Psoas muscle (tissue), 8 donors: ENCODE data around the gene PNPO. TPM values are rescaled to one million over a fixed set of nuclear protein-coding genes. Genes with fewer than 3 reads are reported as not detected.

Source experiments
- ATAC-seq, 4 donors: fragments of 200-7000 bp; cut with Tn5 transposase; one replicate each; pipeline ENCODE4 v1.9.1; 2020; ENCODE audit warnings: moderate library complexity in 3 of 4, mild to moderate bottlenecking in 2 of 4
- DNase-seq, 2 donors: peaks; one replicate each; pipeline ENCODE4 v3.0.0-alpha.2; 2020
- H3K27ac ChIP-seq: fragments of 200-600 bp; one replicate; pipeline ENCODE4 v1.8.0; 2022
- H3K27me3 ChIP-seq, 3 donors: fragments of 200-600 bp in 1 of 3; one replicate each; pipeline versions ENCODE4 v1.6.1 to v1.8.0; 2013 to 2022; ENCODE audit warnings: low read length in 2 of 3, mild to moderate bottlenecking in 2 of 3, moderate library complexity in 1 of 3; ENCODE audit not compliant: insufficient read depth in 3 of 3
- H3K36me3 ChIP-seq, 2 donors: fragments of 200-600 bp in 1 of 2; one replicate each; pipeline versions ENCODE4 v1.6.1 to v1.8.0; 2013 to 2022; ENCODE audit warnings: low read depth in 1 of 2, mild to moderate bottlenecking in 1 of 2, moderate library complexity in 1 of 2; ENCODE audit not compliant: insufficient read depth in 1 of 2
- H3K4me1 ChIP-seq: fragments of 200-600 bp; one replicate; pipeline ENCODE4 v1.8.0; 2022
- H3K4me3 ChIP-seq: fragments of 200-600 bp; one replicate; pipeline ENCODE4 v1.8.0; 2022; ENCODE audit warnings: mild to moderate bottlenecking
- H3K9me3 ChIP-seq: fragments of 200-600 bp; one replicate; pipeline ENCODE4 v1.8.0; 2022
- CTCF ChIP-seq: fragments of 200-600 bp; IDR thresholded peaks from one replicate; pipeline ENCODE4 v1.8.0; 2022; ENCODE audit warnings: antibody characterized with exemption
- WGBS, 3 donors: extraction: QIAGEN DNeasy Blood & Tissue Kit; methylation state at CpG; one replicate each; pipeline versions ENCODE4 v1.1.6 to v1.1.7; 2013; 5-methylcytosine and 5-hydroxymethylcytosine counted together
- intact Hi-C, 2 donors: fragments of 100-400 bp; cut with DNase I; formaldehyde crosslinking; loops; one replicate each; pipeline versions ENCODE4 v1.11.0 to v1.14.2; 2022
- polyA plus RNA-seq, 3 donors: library from polyadenylated mRNA; stranded (reverse); fragments of 200-250 nt; gene quantifications; one replicate each; pipeline ENCODE4 v1.2.3, GENCODE V29; 2013
- total RNA-seq, 4 donors: library from RNA; stranded (reverse); fragmentation: NEBNext Ultra II Directional in 2 of 4; extraction: Animal tissue kit (Norgen Biotek cat#: 25700) in 2 of 4; gene quantifications; one replicate each; pipeline versions ENCODE4 v1.2.1 to v1.2.4, GENCODE V29; 2021 to 2023
- donor health status: healthy with polysubstance abuse.
- donor health status: DM: no; HTN: no; CAD: no; lungs with moderate emphysema.
- donor health status: Bipolar disorder and iron deficiency.
- donor health status: healthy.
- donor health status: DM: yes; HTN: yes; CAD: no.
- donor health status: DM: no; HTN: no; CAD: no.
- donor health status: DM: no; HTN: no; CAD: no.
- donor health status: DM: yes; HTN: yes; CAD: no.

The PNPO gene
- total and polyA plus RNA-seq, 7 donors: 12.0 to 42.3 (median 30.0) TPM

GRCh38 chr17:47953909-47954308, 12.5 kb downstream of the PNPO start:
- Histone ChIP-seq H3K9me3 (no peaks in the 10 kb centered on the region), H3K27ac (no peak overlapping the region), H3K36me3 (peaks cover 0 to 9% of the 10 kb centered on the region in 2 donors), H3K4me1 (peaks cover 8% of the 10 kb centered on the region), H3K27me3 (no peaks in the 10 kb centered on the region), H3K4me3 (no peak overlapping the region)
- intact Hi-C loops: loop anchor here in 1 of 2 donors (5.0 kb wide), 1 partner anchor 122 kb away; the partner anchor contains the start of genes LRRC46 and MRPL10
- TF ChIP-seq CTCF: no peak
- no peak for DNase-seq
- ATAC-seq: no peak

- WGBS, 3 donors: 83 to 91% (median 84%) methylated on average over 7 of the region's 7 CpGs
- no peaks in the 10 kb centered on the region for H3K9me3 ChIP-seq
- H3K4me1 ChIP-seq: no peaks in the 10 kb centered on the region
- no peak overlapping the region for H3K27ac ChIP-seq
- intact Hi-C loops: no loop called here
- ATAC-seq (peak in 2 of 4 donors; percentile 38 to 73), DNase-seq (no peak)
- TF ChIP-seq CTCF: no peak
- no peak overlapping the region for H3K4me3 ChIP-seq
- H3K27me3 ChIP-seq: no peaks in the 10 kb centered on the region
- peaks cover 0 to 8% of the 10 kb centered on the region in 2 donors for H3K36me3 ChIP-seq
Measured at GRCh38 chr17:47955497-47956461, 14.4 kb downstream of the PNPO start.

- H3K9me3 ChIP-seq: no peaks in the 10 kb centered on the region
- H3K27ac ChIP-seq: no peak overlapping the region
- no peaks in the 10 kb centered on the region for H3K36me3 ChIP-seq
- no peaks in the 10 kb centered on the region for H3K4me1 ChIP-seq
- H3K4me3 ChIP-seq: no peak overlapping the region
- 69 to 77% (median 73%) methylated on average over 4 of the region's 4 CpGs for WGBS, 3 donors
- no peaks in the 10 kb centered on the region for H3K27me3 ChIP-seq
- intact Hi-C loops: no loop called here
- no peak for TF ChIP-seq CTCF
- no peak for ATAC-seq
- no peak for DNase-seq
Measured at GRCh38 chr17:47956791-47957590, 15.6 kb downstream of the PNPO start.

GRCh38 chr17:47957591-47958490, 16.5 kb downstream of the PNPO start, which contains the start of gene PRR15L:
PRR15L (minus strand) TSS chr17:47957883; CDS start chr17:47953234, 4,649 bp downstream.
- H3K9me3 ChIP-seq: no peaks in the 10 kb centered on the region
- H3K36me3 ChIP-seq: no peaks in the 10 kb centered on the region
- intact Hi-C loops: no loop called here
- DNase-seq: no peak
- no peak within 1 kb of the TSS for H3K27ac ChIP-seq
- TF ChIP-seq CTCF: no peak
- ATAC-seq: no peak
- H3K4me3 ChIP-seq: no peak within 1 kb of the TSS
- H3K4me1 ChIP-seq: no peaks in the 10 kb centered on the region
- WGBS, 3 donors: 38 to 51% (median 48%) methylated on average over 16 of the region's 16 CpGs
- H3K27me3 ChIP-seq: no peaks in the 10 kb centered on the region
